Medulla oblongata (tissue), 1 donor: ENCODE measurements around the gene CCR5.

Source experiments
- DNase-seq: peaks from one replicate; pipeline ENCODE4 v3.0.0-alpha.2; 2015; ENCODE audit errors: extremely low spot score

CCR5 gene

GRCh38 chr3:46408853-46409252 is 38.1 kb downstream of the CCR5 start:
- DNase-seq: no peak

- DNase-seq: no peak
Measured at GRCh38 chr3:46409739-46410489, 39.2 kb downstream of the CCR5 start.

GRCh38 chr3:46410669-46411068 is 39.9 kb downstream of the CCR5 start:
- DNase-seq: no peak

- DNase-seq: no peak
Measured at GRCh38 chr3:46411271-46411670, 40.5 kb downstream of the CCR5 start.

- DNase-seq: no peak
Measured at GRCh38 chr3:46412786-46413298, 42.1 kb downstream of the CCR5 start.

- DNase-seq: no peak
Measured at GRCh38 chr3:46413951-46414350, 43.2 kb downstream of the CCR5 start.

- no peak for DNase-seq
Measured at GRCh38 chr3:46414739-46415138, 44.0 kb downstream of the CCR5 start.

- DNase-seq: no peak
Measured at GRCh38 chr3:46416125-46416810, 45.5 kb downstream of the CCR5 start.

- no peak for DNase-seq
Measured at GRCh38 chr3:46416811-46417510, 46.2 kb downstream of the CCR5 start.

GRCh38 chr3:46417841-46418611 is 47.3 kb downstream of the CCR5 start:
- DNase-seq: no peak

- no peak for DNase-seq
Measured at GRCh38 chr3:46419816-46420215, 49.1 kb downstream of the CCR5 start.

GRCh38 chr3:46420931-46421330 is 50.2 kb downstream of the CCR5 start:
- no peak for DNase-seq

- no peak for DNase-seq
Measured at GRCh38 chr3:46422617-46423016, 51.9 kb downstream of the CCR5 start.

- no peak for DNase-seq
Measured at GRCh38 chr3:46423588-46423987, 52.8 kb downstream of the CCR5 start.
